Neural cell (in vitro differentiated cells): ENCODE measurements around the gene TMEM164. TPM values are rescaled to one million over a fixed set of nuclear protein-coding genes. Genes with fewer than 3 reads are reported as not detected.

Experiments used
- H2AFZ ChIP-seq: fragments of 200-600, 300-800 bp; sonication (generic), shearing (Covaris generic); 2 replicates; pipeline ENCODE4 v1.6.0; 2014; ENCODE audit warnings: low read depth, mild to moderate bottlenecking, antibody characterized with exemption, low read length, moderate library complexity
- H3F3A ChIP-seq: fragments of 200-600 bp; shearing (Covaris generic); 2 replicates; pipeline ENCODE4 v1.6.1; 2016; ENCODE audit warnings: mild to moderate bottlenecking, moderate library complexity, mixed read lengths, antibody characterized with exemption, low read length; ENCODE audit not compliant: insufficient read depth, poor library complexity, severe bottlenecking
- H3K27ac ChIP-seq: fragments of 200-600, 300-800 bp; sonication (generic), shearing (Covaris generic); 2 replicates; pipeline ENCODE4 v1.5.1; 2014; ENCODE audit warnings: mild to moderate bottlenecking, low read length, moderate library complexity
- H3K27me3 ChIP-seq: fragments of 300-800, 200-600 bp; sonication (generic), shearing (Covaris generic); 2 replicates; pipeline ENCODE4 v1.6.0; 2014; ENCODE audit warnings: mild to moderate bottlenecking, low read depth, low read length, moderate library complexity; ENCODE audit not compliant: insufficient read depth
- H3K36me3 ChIP-seq: fragments of 300-800, 200-600 bp; sonication (generic), shearing (Covaris generic); 2 replicates; pipeline ENCODE4 v1.5.1; 2014; ENCODE audit warnings: mild to moderate bottlenecking, antibody characterized with exemption, low read length, moderate library complexity; ENCODE audit not compliant: insufficient read depth
- H3K4me2 ChIP-seq: fragments of 300-800, 200-600 bp; sonication (generic), shearing (Covaris generic); 2 replicates; pipeline ENCODE4 v1.6.0; 2014; ENCODE audit warnings: mild to moderate bottlenecking, low read length
- H3K4me3 ChIP-seq: fragments of 300-800, 200-600 bp; sonication (generic), shearing (Covaris generic); 2 replicates; pipeline ENCODE4 v1.5.1; 2014; ENCODE audit warnings: mild to moderate bottlenecking, low read length, moderate library complexity
- H3K79me2 ChIP-seq: fragments of 200-600 bp; shearing (Covaris generic); replicated peaks from 2 replicates; pipeline ENCODE4 v1.6.0; 2014; ENCODE audit warnings: mild to moderate bottlenecking, low read length, moderate library complexity; ENCODE audit not compliant: insufficient read depth
- H3K9ac ChIP-seq: fragments of 300-800, 200-600 bp; sonication (generic), shearing (Covaris generic); 2 replicates; pipeline ENCODE4 v1.6.1; 2016; ENCODE audit warnings: mild to moderate bottlenecking, low read length, mixed read lengths
- H3K9me2 ChIP-seq: fragments of 200-600 bp; shearing (Covaris generic); 2 replicates; pipeline ENCODE4 v1.6.1; 2016; ENCODE audit warnings: mild to moderate bottlenecking, low read length, mixed read lengths; ENCODE audit not compliant: insufficient read depth
- H3K9me3 ChIP-seq: fragments of 200-600, 300-800 bp; sonication (generic), shearing (Covaris generic); 2 replicates; pipeline ENCODE4 v1.6.1; 2016; ENCODE audit warnings: mild to moderate bottlenecking, mixed run types, low read length, moderate library complexity, mixed read lengths
- H4K20me1 ChIP-seq: fragments of 200-600 bp; shearing (Covaris generic); 2 replicates; pipeline ENCODE4 v1.6.1; 2016; ENCODE audit warnings: mild to moderate bottlenecking, mixed run types; ENCODE audit not compliant: insufficient read depth
- CTCF ChIP-seq: fragments of 450-650 bp; IDR thresholded peaks from 2 replicates; pipeline ENCODE4 v1.5.1; 2014; ENCODE audit warnings: antibody characterized with exemption, mild to moderate bottlenecking, moderate library complexity; ENCODE audit not compliant: poor library complexity, severe bottlenecking
- EP300 ChIP-seq: fragments of 450-650 bp; conservative IDR thresholded peaks from 2 replicates; pipeline ENCODE4 v1.6.1; 2014; ENCODE audit warnings: antibody characterized with exemption, mild to moderate bottlenecking, moderate library complexity; ENCODE audit not compliant: poor library complexity, severe bottlenecking
- EZH2 ChIP-seq: fragments of 200-600, 300-800 bp; shearing (Covaris generic), sonication (generic); IDR thresholded peaks from 2 replicates; pipeline ENCODE4 v1.6.1; 2014; ENCODE audit warnings: antibody characterized with exemption, low read length, borderline replicate concordance, mild to moderate bottlenecking; ENCODE audit not compliant: insufficient read depth, poor library complexity, severe bottlenecking
- MXI1 ChIP-seq: fragments of 450-650 bp; conservative IDR thresholded peaks from 2 replicates; pipeline ENCODE4 v1.6.1; 2014; ENCODE audit warnings: antibody characterized with exemption, mild to moderate bottlenecking; ENCODE audit not compliant: poor library complexity, severe bottlenecking
- POLR2AphosphoS5 ChIP-seq: IDR thresholded peaks from 2 replicates; pipeline ENCODE4 v1.6.1; 2012
- RAD21 ChIP-seq: fragments of 450-650 bp; conservative IDR thresholded peaks from 2 replicates; pipeline ENCODE4 v1.6.1; 2014; ENCODE audit warnings: antibody characterized with exemption, mild to moderate bottlenecking, moderate library complexity
- REST ChIP-seq: IDR thresholded peaks from 2 replicates; pipeline ENCODE4 v1.6.1; 2012; ENCODE audit warnings: borderline replicate concordance
- SMC3 ChIP-seq: fragments of 450-650 bp; conservative IDR thresholded peaks from 2 replicates; pipeline ENCODE4 v1.6.1; 2014; ENCODE audit warnings: antibody characterized with exemption, mild to moderate bottlenecking, moderate library complexity; ENCODE audit not compliant: poor library complexity
- TAF1 ChIP-seq: IDR thresholded peaks from 2 replicates; pipeline ENCODE4 v1.6.1; 2012; ENCODE audit warnings: low read depth
- polyA plus RNA-seq: library from polyadenylated mRNA; depleted of rRNA; stranded (reverse); fragments of >200 nt; gene quantifications from 2 replicates; pipeline ENCODE4 v1.2.3, GENCODE V29; 2014

TMEM164 gene
- polyA plus RNA-seq, 1 donor from 2014 or later = 52.8 TPM

- H3K79me2 ChIP-seq = no peaks in the 10 kb centered on the region
- no peaks in the 10 kb centered on the region for H3K9me3 ChIP-seq
- no peaks in the 10 kb centered on the region for H3K9me2 ChIP-seq
- no peak overlapping the region for H3K4me3 ChIP-seq
- H3K4me2 ChIP-seq = no peak overlapping the region
- H3K36me3 ChIP-seq = no peaks in the 10 kb centered on the region
- TF ChIP-seq RAD21 = no peak
- no peak for TF ChIP-seq POLR2AphosphoS5
- no peak for TF ChIP-seq EZH2
- no peak for TF ChIP-seq TAF1
- no peak for TF ChIP-seq EP300
- TF ChIP-seq REST = no peak
- TF ChIP-seq CTCF = no peak
- no peak for TF ChIP-seq SMC3
- TF ChIP-seq MXI1 = no peak
- no peak overlapping the region for H2AFZ ChIP-seq
- H4K20me1 ChIP-seq = no peaks in the 10 kb centered on the region
- H3K27ac ChIP-seq = no peak overlapping the region
- no peak overlapping the region for H3K9ac ChIP-seq
- H3F3A ChIP-seq = no peaks in the 10 kb centered on the region
- H3K27me3 ChIP-seq = no peaks in the 10 kb centered on the region
These were observed 219.8 kb downstream of the TMEM164 start for GRCh38 chrX:110222497-110223257.

GRCh38 chrX:110224926-110225617 is 222.2 kb downstream of the TMEM164 start:
- no peaks in the 10 kb centered on the region for H3K9me3 ChIP-seq
- no peaks in the 10 kb centered on the region for H3K9me2 ChIP-seq
- no peak overlapping the region for H2AFZ ChIP-seq
- no peaks in the 10 kb centered on the region for H3K79me2 ChIP-seq
- H3K4me2 ChIP-seq = no peak overlapping the region
- H3K36me3 ChIP-seq = no peaks in the 10 kb centered on the region
- no peaks in the 10 kb centered on the region for H4K20me1 ChIP-seq
- H3F3A ChIP-seq = no peaks in the 10 kb centered on the region
- no peak for TF ChIP-seq MXI1
- no peak for TF ChIP-seq POLR2AphosphoS5
- TF ChIP-seq CTCF = no peak
- no peak for TF ChIP-seq EZH2
- TF ChIP-seq RAD21 = no peak
- no peak for TF ChIP-seq REST
- no peak for TF ChIP-seq SMC3
- no peak for TF ChIP-seq TAF1
- no peak for TF ChIP-seq EP300
- no peaks in the 10 kb centered on the region for H3K27me3 ChIP-seq
- no peak overlapping the region for H3K27ac ChIP-seq
- no peak overlapping the region for H3K9ac ChIP-seq
- H3K4me3 ChIP-seq = no peak overlapping the region
